Peyer's patch (tissue), 4 donors: ENCODE results near the gene MGLL. TPM values are rescaled to one million over a fixed set of nuclear protein-coding genes. Genes with fewer than 3 reads are reported as not detected.
A peak's percentile ranks its signal among the peaks of the same experiment; 100 is the strongest.

Experiments
- DNase-seq, 3 donors: peaks; one replicate each; pipeline ENCODE4 v3.0.0-alpha.2; 2017 to 2019
- H3K27ac ChIP-seq, 4 donors: fragments of 200-600 bp; sonication (generic); one replicate each; pipeline ENCODE4 v1.5.1; 2016 to 2019
- H3K27me3 ChIP-seq, 2 donors: fragments of 200-600 bp; sonication (generic); one replicate each; pipeline ENCODE4 v1.5.1; 2019
- H3K36me3 ChIP-seq, 3 donors: fragments of 200-600 bp; sonication (generic); one replicate each; pipeline ENCODE4 v1.5.1; 2016 to 2019
- H3K4me1 ChIP-seq, 4 donors: fragments of 200-600 bp; sonication (generic); one replicate each; pipeline ENCODE4 v1.5.1; 2016 to 2019
- H3K4me3 ChIP-seq, 4 donors: fragments of 200-600 bp; sonication (generic); 1 replicate in 3 of 4; 2 replicates in 1 of 4; pipeline ENCODE4 v1.5.1; 2016 to 2019; ENCODE audit warnings: mild to moderate bottlenecking in 1 of 4
- H3K9me3 ChIP-seq, 4 donors: fragments of 200-600 bp; sonication (generic); one replicate each; pipeline ENCODE4 v1.5.1; 2016 to 2019; ENCODE audit warnings: mild to moderate bottlenecking in 1 of 4
- CTCF ChIP-seq, 6 experiments: fragments of 450-650 bp in 4 of 6; fragments of 200-600 bp in 2 of 6; sonication (generic) in 1 of 6; IDR thresholded peaks; one replicate each; pipeline ENCODE4 v1.5.1; 2017 to 2019; ENCODE audit warnings: antibody characterized with exemption in 6 of 6, mild to moderate bottlenecking in 3 of 6, moderate library complexity in 1 of 6
- POLR2A ChIP-seq, 2 donors: fragments of 450-650 bp; IDR thresholded peaks; one replicate each; pipeline ENCODE4 v1.5.1; 2017; ENCODE audit warnings: antibody characterized with exemption in 2 of 2, mild to moderate bottlenecking in 2 of 2, moderate library complexity in 2 of 2
- total RNA-seq, 4 donors: library from RNA; depleted of rRNA; stranded (reverse); fragments of >200 nt; gene quantifications; one replicate each; pipeline ENCODE4 v1.1.0, GENCODE V29; 2016

Gene MGLL
- total RNA-seq, 4 donors from 2014 or later = 56.1 to 180 (median 143) TPM

DNA sequence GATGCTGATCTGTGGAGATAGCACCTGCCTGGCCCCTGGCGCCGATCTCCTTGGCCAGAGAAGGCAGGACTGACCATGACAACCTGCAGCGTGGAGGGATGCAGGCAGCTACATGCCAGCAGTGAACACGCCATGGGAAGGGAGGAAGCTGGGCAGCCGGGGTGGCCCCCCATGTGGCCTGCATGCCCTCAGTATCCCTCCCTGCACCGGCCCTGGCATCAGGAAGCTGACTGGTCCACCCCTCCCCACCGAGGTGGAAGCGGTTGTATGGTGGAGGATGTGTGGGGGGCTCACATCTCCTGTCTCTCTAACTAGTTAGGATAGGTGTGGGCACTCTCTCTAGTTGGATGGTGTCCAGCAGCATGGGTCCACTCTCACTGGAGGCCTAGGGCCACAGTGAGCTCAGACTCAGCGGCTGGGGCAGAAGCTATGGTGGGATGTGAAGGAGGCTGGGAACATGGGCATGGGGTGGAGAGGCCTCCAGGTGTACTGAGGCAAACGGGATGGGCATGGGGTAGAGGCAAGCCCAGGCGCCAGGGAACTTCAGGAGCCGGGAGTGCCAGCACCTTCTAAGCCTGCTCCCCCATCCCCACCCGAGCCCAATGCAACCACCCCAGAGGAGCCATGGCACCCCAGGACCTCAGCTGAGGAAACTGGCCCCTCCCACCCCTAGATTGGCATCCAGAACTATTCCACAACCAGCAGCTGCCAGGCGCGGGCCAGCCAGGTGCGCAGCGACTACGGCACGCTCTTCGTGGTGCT, 151.4 kb downstream of the MGLL start:
- no peak for TF ChIP-seq CTCF (IDR thresholded peaks at IDR 0.05)
- TF ChIP-seq POLR2A (IDR thresholded peaks at IDR 0.05) = no peak
- Histone ChIP-seq H3K36me3 (peaks cover 0 to 5% (median 0%) of the 10 kb centered on the region in 3 donors), H3K4me1 (peaks cover 0 to 20% (median 7%) of the 10 kb centered on the region in 4 donors), H3K9me3 (no peaks in the 10 kb centered on the region), H3K27ac (no peak overlapping the region), H3K4me3 (no peak overlapping the region), H3K27me3 (no peaks in the 10 kb centered on the region)
- no peak for DNase-seq

DNA sequence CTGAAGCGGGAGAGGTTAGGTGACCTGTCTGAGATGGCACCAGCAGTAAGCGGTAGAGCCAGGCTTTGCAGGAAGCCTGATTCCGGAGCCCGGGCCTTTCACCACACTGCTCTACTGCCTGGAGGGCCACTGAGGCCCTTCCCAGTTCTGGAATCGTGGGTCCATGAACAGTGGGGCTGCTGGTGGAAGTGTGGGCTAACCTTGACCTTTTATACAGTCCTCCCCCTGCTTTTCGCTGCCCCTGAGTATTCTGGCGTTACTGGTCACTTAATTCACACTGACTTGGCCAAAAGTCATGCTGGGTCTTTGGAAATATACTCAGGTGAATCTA, 152.1 kb downstream of the MGLL start:
- Histone ChIP-seq H3K9me3 (no peaks in the 10 kb centered on the region), H3K4me3 (no peak overlapping the region), H3K36me3 (peaks cover 0 to 5% (median 0%) of the 10 kb centered on the region in 3 donors), H3K27me3 (no peaks in the 10 kb centered on the region), H3K4me1 (peaks cover 0 to 20% (median 7%) of the 10 kb centered on the region in 4 donors), H3K27ac (no peak overlapping the region)
- no peak for DNase-seq
- TF ChIP-seq POLR2A (IDR thresholded peaks at IDR 0.05) (no peak), CTCF (IDR thresholded peaks at IDR 0.05) (no peak)

- no peaks in the 10 kb centered on the region for H3K9me3 ChIP-seq
- peaks cover 0 to 19% (median 7%) of the 10 kb centered on the region in 4 donors for H3K4me1 ChIP-seq
- H3K27me3 ChIP-seq = no peaks in the 10 kb centered on the region
- TF ChIP-seq POLR2A (IDR thresholded peaks at IDR 0.05) = no peak
- no peak for DNase-seq
- no peak overlapping the region for H3K27ac ChIP-seq
- no peak overlapping the region for H3K4me3 ChIP-seq
- peaks cover 0 to 3% (median 0%) of the 10 kb centered on the region in 3 donors for H3K36me3 ChIP-seq
Observed at GRCh38 chr3:127669541-127670228, 152.6 kb downstream of the MGLL start.

GRCh38 chr3:127668906-127669305, 153.4 kb downstream of the MGLL start:
- no peak for TF ChIP-seq CTCF (IDR thresholded peaks at IDR 0.05)
- no peak for TF ChIP-seq POLR2A (IDR thresholded peaks at IDR 0.05)
- peak in 1 of 3 donors; percentile 34 for DNase-seq
- Histone ChIP-seq H3K27ac (no peak overlapping the region), H3K36me3 (no peaks in the 10 kb centered on the region), H3K9me3 (no peaks in the 10 kb centered on the region), H3K27me3 (no peaks in the 10 kb centered on the region), H3K4me1 (peaks cover 0 to 14% (median 5%) of the 10 kb centered on the region in 4 donors), H3K4me3 (no peak overlapping the region)

DNA sequence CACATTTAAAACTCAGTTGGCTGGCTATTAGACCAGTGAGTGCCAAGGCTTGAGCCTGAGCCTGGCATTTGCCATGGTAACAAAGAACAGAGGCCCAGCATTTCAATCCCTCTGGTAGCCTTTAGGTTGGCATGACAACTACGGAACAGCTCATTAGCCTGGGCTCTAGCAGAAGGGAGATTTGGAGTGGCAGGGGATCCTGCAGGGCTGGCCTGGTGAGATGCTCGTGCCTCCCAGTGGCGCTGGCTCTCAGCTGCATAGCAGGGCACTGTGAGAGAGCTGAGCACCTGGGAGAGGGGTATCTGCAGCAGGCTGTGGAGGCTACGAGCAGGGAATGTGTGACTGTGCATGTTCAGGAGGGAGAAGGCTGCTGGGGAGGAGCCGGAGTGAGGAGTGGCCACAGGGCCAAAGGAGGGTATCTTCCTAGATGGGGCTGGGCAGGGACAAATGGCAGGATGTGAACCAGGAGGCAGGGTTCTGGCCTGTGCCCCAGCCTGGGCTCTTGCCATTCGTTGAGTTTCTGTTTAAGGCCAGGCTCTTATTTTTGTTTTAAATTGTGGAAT, 155.1 kb downstream of the MGLL start:
- Histone ChIP-seq H3K4me1 (peaks cover 0 to 7% (median 3%) of the 10 kb centered on the region in 4 donors), H3K36me3 (no peaks in the 10 kb centered on the region), H3K27me3 (no peaks in the 10 kb centered on the region), H3K9me3 (no peaks in the 10 kb centered on the region), H3K27ac (no peak overlapping the region), H3K4me3 (no peak overlapping the region)
- no peak for DNase-seq
- TF ChIP-seq CTCF (IDR thresholded peaks at IDR 0.05) = no peak
- no peak for TF ChIP-seq POLR2A (IDR thresholded peaks at IDR 0.05)

- H3K9me3 ChIP-seq = no peaks in the 10 kb centered on the region
- no peaks in the 10 kb centered on the region for H3K36me3 ChIP-seq
- TF ChIP-seq CTCF (IDR thresholded peaks at IDR 0.05) = no peak
- TF ChIP-seq POLR2A (IDR thresholded peaks at IDR 0.05) = no peak
- no peak overlapping the region for H3K27ac ChIP-seq
- no peak overlapping the region for H3K4me3 ChIP-seq
- no peak for DNase-seq
- peaks cover 0 to 4% (median under 1%) of the 10 kb centered on the region in 4 donors for H3K4me1 ChIP-seq
- no peaks in the 10 kb centered on the region for H3K27me3 ChIP-seq
Observed at GRCh38 chr3:127666676-127667075, 155.6 kb downstream of the MGLL start.
